LNCAP (cell line): ENCODE data around the gene TFCP2L1.

Source experiments
- CTCF ChIP-seq: fragments of 450-650 bp; IDR thresholded peaks from 2 replicates; pipeline ENCODE4 v1.5.1; 2017; ENCODE audit warnings: mild to moderate bottlenecking

Gene TFCP2L1

GRCh38 chr2:121172456-121172855 lies 112.5 kb downstream of the TFCP2L1 start:
- no peak for TF ChIP-seq CTCF

- TF ChIP-seq CTCF: no peak
These were observed 113.3 kb downstream of the TFCP2L1 start for GRCh38 chr2:121171625-121172119.

DNA sequence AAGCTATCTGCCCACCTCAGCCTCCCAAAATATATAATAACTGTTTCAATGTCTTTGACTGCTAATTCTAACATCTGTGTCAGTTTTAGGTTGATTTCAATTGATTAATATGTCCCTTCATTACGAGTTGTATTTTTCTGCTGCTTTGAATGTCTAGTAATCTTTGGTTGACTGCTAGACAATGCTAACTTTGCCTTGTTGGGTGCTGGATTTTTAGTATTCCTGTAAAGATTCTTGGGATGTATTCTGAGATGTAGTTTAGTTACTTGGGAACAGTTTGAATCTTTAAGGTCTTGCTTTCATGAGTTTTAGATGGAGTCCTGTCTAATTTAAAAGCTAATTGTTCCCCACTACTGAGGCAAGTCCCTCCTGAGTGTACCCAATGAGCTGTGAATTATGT lies 114.4 kb downstream of the TFCP2L1 start:
- no peak for TF ChIP-seq CTCF

- no peak for TF ChIP-seq CTCF
These were observed 117.6 kb downstream of the TFCP2L1 start for GRCh38 chr2:121167411-121167810.
